Gastrocnemius medialis (tissue), 4 donors: ENCODE data around the gene ARHGAP15. TPM values are rescaled to one million over a fixed set of nuclear protein-coding genes. Genes with fewer than 3 reads are reported as not detected.
A peak's percentile ranks its signal among the peaks of the same experiment; 100 is the strongest.

Source experiments
- ATAC-seq, 2 donors: fragments of 150-250 bp; one replicate each; pipeline ENCODE4 v1.9.1; 2016
- DNase-seq, 2 donors: peaks; one replicate each; pipeline ENCODE4 v3.0.0-alpha.2; 2019
- H3K27ac ChIP-seq, 4 donors: fragments of 200-600 bp; sonication (generic); 1 replicate in 1 of 4; 2 replicates in 3 of 4; pipeline ENCODE4 v1.5.1; 2016 to 2018; ENCODE audit warnings: mild to moderate bottlenecking in 2 of 4, moderate library complexity in 1 of 4
- H3K27me3 ChIP-seq, 3 donors: fragments of 200-600 bp; sonication (generic) in 2 of 3; 1 replicate in 1 of 3; 2 replicates in 2 of 3; pipeline versions ENCODE4 v1.5.1 to v1.6.0; 2016 to 2019; ENCODE audit warnings: mild to moderate bottlenecking in 1 of 3, moderate library complexity in 1 of 3
- H3K36me3 ChIP-seq, 2 donors: fragments of 200-600 bp; sonication (generic) in 1 of 2; one replicate each; pipeline ENCODE4 v1.5.1; 2017 to 2018
- H3K4me1 ChIP-seq, 2 donors: fragments of 200-600 bp; sonication (generic) in 1 of 2; one replicate each; pipeline ENCODE4 v1.5.1; 2016 to 2017; ENCODE audit warnings: mild to moderate bottlenecking in 2 of 2
- H3K4me3 ChIP-seq, 4 donors: fragments of 200-600 bp; sonication (generic) in 3 of 4; 1 replicate in 1 of 4; 2 replicates in 3 of 4; pipeline ENCODE4 v1.5.1; 2016 to 2019; ENCODE audit warnings: mild to moderate bottlenecking in 2 of 4
- H3K9me3 ChIP-seq, 3 donors: fragments of 200-600 bp; sonication (generic) in 2 of 3; 1 replicate in 1 of 3; 2 replicates in 2 of 3; pipeline ENCODE4 v1.5.1; 2016 to 2019
- CTCF ChIP-seq, 5 experiments: fragments of 450-650 bp in 3 of 5; fragments of 200-600 bp in 2 of 5; sonication (generic) in 2 of 5; IDR thresholded peaks in 4 of 5; conservative IDR thresholded peaks in 1 of 5; 1 replicate in 4 of 5; 2 replicates in 1 of 5; pipeline ENCODE4 v1.5.1; 2016 to 2019; ENCODE audit warnings: antibody characterized with exemption in 5 of 5, mild to moderate bottlenecking in 3 of 5, moderate library complexity in 3 of 5
- POLR2A ChIP-seq, 2 donors: fragments of 450-650 bp; IDR thresholded peaks; one replicate each; pipeline ENCODE4 v1.6.1; 2017; ENCODE audit warnings: antibody characterized with exemption in 2 of 2, mild to moderate bottlenecking in 2 of 2, moderate library complexity in 2 of 2
- in situ Hi-C, 4 donors: fragments of 200-750 bp; cut with MboI; loops; one replicate each; pipeline versions ENCODE4 v1.15.0 to v1.8.0; 2017; ENCODE audit warnings: low sequenced_read_pairs in 4 of 4
- intact Hi-C: fragments of 100-400 bp; cut with DNase I; formaldehyde crosslinking; loops from one replicate; pipeline ENCODE4 v1.15.1; 2023; ENCODE audit warnings: low total_unique reads
- total RNA-seq, 4 donors: library from RNA; depleted of rRNA; stranded (reverse); fragments of >200 nt; gene quantifications; one replicate each; pipeline versions ENCODE4 v1.1.0 to v1.2.3, GENCODE V29; 2016

Gene ARHGAP15
- total RNA-seq, 4 donors from 2014 or later: 1.2 to 3.2 (median 1.3) TPM; not detected in 1

DNA sequence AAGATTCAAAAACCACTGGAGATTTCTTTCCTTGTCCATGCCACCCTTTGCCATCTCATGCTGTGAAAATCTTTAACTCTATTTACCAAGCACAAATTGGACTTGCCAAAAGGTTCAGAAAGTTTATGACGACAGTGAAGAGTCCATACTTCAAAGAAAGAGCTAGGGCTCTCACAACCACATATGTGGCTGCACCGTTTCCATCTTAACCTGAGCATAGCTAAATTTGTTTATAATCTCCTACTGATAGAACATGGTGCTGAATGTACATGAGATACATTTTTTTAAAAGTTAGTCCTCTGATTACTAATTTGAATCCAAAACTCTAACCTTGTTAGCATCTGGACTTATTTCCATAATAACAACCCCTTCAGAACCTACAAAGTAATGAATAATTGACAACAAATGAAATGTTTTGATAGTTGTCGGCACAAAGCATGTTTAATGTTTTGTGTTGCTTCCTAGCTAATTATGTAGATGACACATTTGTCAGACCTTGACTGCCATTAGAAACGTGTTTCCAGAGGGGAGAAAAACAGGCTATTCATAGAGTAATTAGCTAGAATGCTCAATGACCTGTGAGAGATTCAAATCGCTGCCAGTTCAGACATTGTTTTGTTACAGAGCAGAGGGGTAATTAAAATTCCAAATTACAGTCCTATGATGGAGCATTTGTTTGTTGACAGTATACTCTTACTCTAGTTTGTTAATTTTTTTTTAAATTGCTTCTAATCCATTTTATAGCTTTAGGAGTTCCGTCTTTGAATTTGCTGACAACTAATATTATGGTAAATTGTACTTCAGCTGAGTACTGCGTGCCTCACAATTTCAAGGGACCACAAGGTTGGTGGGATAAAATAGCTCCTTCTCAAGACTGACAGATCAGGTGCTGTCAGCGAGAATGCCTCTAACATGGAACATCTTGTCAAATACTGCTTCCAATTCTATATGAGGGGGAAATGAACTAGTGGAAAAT, 31.8 kb downstream of the ARHGAP15 start:
- no peak overlapping the region for H3K4me3 ChIP-seq
- in situ Hi-C loops: no loop called here
- H3K4me1 ChIP-seq: no peaks in the 10 kb centered on the region
- H3K27me3 ChIP-seq: no peaks in the 10 kb centered on the region
- intact Hi-C loops: no loop called here
- H3K9me3 ChIP-seq: no peaks in the 10 kb centered on the region
- H3K36me3 ChIP-seq: no peaks in the 10 kb centered on the region
- DNase-seq (no peak), ATAC-seq (no peak)
- H3K27ac ChIP-seq: no peak overlapping the region
- TF ChIP-seq CTCF (IDR thresholded peaks at IDR 0.05 in 4 of 5, conservative IDR thresholded peaks at IDR 0.05 in 1 of 5) (no peak), POLR2A (IDR thresholded peaks at IDR 0.05) (no peak)

GRCh38 chr2:143162123-143162837, 33.1 kb downstream of the ARHGAP15 start:
- intact Hi-C loops (no loop called here), in situ Hi-C loops (no loop called here)
- Histone ChIP-seq H3K36me3 (no peaks in the 10 kb centered on the region), H3K4me3 (no peak overlapping the region), H3K9me3 (no peaks in the 10 kb centered on the region), H3K27ac (no peak overlapping the region), H3K27me3 (no peaks in the 10 kb centered on the region), H3K4me1 (no peaks in the 10 kb centered on the region)
- ATAC-seq: no peak
- no peak for TF ChIP-seq POLR2A (IDR thresholded peaks at IDR 0.05)
- TF ChIP-seq CTCF (IDR thresholded peaks at IDR 0.05 in 4 of 5, conservative IDR thresholded peaks at IDR 0.05 in 1 of 5): peak in 3 of 5 experiments; percentile 27 to 45 (median 30)
- peak in 1 of 2 donors; percentile 10 for DNase-seq

DNA sequence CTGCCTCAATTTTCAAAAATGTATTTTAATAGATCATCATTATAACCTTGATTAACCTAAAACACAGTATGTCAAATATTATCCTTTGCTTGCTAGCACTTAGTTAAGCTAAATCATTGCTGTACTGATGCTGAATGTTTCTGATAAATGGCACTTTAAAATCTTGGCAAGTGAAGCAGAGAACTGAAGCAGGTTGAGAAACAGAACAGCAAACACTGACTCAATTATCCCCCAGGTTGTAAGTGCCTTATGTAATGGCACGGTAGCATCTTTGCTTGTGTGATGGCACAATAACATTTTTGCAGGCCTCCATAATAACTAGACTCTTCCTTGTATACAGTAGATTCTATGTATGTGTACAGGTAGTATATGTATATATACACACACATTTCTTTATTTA, 33.8 kb downstream of the ARHGAP15 start:
- TF ChIP-seq CTCF (IDR thresholded peaks at IDR 0.05 in 4 of 5, conservative IDR thresholded peaks at IDR 0.05 in 1 of 5): no peak
- TF ChIP-seq POLR2A (IDR thresholded peaks at IDR 0.05): no peak
- Histone ChIP-seq H3K9me3 (no peaks in the 10 kb centered on the region), H3K4me3 (no peak overlapping the region), H3K36me3 (no peaks in the 10 kb centered on the region), H3K4me1 (no peaks in the 10 kb centered on the region), H3K27ac (no peak overlapping the region), H3K27me3 (no peaks in the 10 kb centered on the region)
- in situ Hi-C loops (no loop called here), intact Hi-C loops (no loop called here)
- ATAC-seq (no peak), DNase-seq (no peak)

DNA sequence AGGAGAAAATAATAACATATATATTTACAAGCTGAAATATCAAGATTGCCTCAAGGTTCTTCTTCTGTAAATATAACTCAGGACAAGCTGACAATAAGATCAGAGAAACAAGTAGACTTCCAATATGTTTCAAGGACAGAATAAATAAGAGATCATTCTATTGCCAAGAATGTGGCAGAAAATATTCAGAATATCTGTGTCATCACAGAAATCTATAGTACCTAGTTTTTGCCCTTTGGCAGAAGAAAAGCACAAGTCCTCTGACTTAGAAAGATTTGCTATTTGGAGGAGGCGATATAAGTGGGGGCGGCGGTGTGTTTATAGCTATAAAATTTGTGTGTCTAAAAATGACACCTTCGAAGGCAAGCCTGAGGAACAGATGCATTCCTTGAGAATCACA, 34.3 kb downstream of the ARHGAP15 start:
- in situ Hi-C loops (no loop called here), intact Hi-C loops (no loop called here)
- no peak for ATAC-seq
- Histone ChIP-seq H3K9me3 (no peaks in the 10 kb centered on the region), H3K36me3 (no peaks in the 10 kb centered on the region), H3K27ac (no peak overlapping the region), H3K4me3 (no peak overlapping the region), H3K27me3 (no peaks in the 10 kb centered on the region), H3K4me1 (no peaks in the 10 kb centered on the region)
- no peak for DNase-seq
- TF ChIP-seq POLR2A (IDR thresholded peaks at IDR 0.05) (no peak), CTCF (IDR thresholded peaks at IDR 0.05 in 4 of 5, conservative IDR thresholded peaks at IDR 0.05 in 1 of 5) (no peak)
